Measurements from ENCODE around the gene COLGALT1.

The COLGALT1 gene

DNA sequence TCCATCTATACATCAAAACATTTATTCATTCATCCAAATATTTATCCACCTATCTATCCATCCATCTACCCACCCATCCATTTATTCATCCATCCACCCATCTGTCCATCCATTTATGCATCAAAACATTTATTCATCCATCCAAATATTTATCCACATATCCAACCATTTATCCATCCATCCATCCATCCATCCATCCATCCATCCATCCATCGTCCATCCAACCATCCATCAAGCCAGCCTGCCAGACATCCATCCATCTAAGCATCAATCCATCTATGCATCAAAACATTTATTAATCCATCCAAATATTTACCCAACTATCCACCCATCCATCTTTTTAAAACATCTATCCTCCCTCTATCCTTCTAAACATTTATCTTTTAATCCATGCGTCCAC, 70.5 kb downstream of the COLGALT1 start:
- no peak for DNase-seq

DNA sequence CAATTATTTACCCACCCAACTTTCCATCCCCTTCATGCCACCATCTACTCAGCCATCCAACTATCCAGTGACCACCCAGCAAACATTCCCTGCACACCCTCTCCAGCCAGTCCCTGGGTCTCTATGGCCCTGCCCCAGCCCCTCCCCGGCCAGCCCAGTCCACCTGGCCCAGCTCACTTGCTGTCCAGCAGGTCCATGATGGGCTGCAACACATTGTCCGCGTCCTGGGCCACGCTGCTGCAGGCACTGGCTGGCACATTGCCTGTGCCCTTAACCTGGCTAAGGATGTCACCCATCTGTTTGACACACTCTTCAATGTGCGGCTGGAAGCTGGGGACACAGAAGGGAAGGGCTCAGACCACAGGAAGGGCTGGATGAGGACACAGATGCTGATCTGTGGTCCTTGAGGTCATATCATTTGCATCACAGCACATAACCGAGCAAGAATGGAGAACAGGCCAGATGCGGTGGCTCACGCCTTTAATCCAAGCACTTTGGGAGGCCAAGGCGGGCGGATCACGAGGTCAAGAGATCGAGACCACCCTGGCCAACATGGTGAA, 71.1 kb downstream of the COLGALT1 start:
- DNase-seq: no peak

DNA sequence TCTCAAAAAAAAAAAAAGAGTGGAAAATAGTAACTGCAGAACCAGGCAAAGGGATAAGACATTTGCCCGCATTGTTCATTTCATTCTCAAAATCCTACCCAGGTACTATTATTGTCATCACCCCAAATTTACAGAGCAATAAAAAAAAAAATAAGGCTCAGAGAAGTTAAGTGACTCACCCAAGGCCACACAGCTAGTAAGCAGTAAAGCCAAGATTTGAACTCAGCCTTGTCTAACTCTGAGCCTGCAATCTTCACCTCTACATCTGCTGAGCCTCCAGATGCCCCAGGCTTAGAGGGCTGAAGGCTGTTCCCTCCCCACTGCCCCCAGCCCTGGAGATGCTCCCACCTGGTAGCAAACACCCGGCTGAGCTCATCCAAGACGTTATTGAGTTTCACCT, 71.7 kb downstream of the COLGALT1 start:
- DNase-seq: no peak

DNA sequence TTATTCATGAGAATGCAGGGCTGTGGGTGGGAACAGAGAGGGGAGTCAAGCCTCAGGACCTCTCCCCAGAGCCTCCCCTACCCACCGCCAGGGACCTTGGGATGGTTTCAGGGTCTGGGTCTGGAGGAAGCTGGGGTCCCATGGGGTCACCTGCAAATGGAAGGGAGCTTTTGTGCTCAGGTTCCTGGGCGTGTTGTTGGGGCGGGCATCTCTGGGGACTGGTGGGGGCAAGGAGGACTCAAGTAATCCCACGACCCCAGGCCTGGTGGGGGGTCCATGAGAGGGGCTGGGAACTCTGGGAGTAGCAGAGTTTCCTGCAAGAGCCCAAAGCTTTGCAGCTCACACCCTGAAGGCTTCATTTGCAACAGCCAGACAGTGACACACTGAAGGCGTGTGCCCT, 72.5 kb downstream of the COLGALT1 start:
- no peak for DNase-seq

DNA sequence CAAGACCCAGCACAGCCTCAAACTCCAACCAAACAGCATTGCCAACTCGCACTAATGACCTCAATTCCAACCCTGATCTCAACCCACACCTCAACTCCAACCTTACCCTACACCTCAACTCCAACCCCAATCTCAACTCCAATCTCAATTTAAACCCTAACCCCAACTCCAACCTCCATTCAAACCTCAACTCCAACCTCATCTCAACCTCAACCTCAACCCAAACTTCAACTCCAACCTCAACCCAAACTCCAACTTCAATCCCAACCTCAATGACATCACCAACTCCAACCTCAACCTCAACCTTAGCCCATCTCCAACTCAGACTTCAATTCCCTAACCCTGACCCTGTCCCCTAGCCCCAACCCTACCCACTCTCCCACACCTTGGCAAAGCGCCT, 74.3 kb downstream of the COLGALT1 start:
- no peak for DNase-seq

DNA sequence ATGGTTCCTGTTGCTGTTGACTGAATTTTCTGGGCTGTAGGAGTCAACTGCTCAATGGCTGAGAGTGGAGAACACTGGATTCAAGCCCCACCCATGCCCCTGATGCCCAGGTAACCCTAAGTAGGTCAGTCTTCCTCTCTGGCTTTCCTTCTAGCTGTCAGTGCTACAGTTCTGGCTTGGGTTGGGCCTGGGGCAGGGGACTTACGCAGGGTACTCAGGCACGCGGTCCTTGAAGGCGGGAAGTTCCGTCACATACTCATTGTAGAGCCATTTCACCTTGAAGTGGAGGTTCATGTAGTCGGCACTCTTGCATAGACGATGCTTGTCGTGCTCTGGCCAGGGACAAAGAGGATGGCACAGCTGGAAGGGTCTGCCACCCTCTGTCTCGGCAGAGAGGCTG, 77.1 kb downstream of the COLGALT1 start:
- DNase-seq: no peak

Data from CD4-positive, alpha-beta T cell treated with Interleukin-4 for 1 hour (primary cell).